GM18517 (cell line): Measurements from ENCODE around the gene VPS35L.

Source experiments
- ATAC-seq: cut with Tn5 transposase; IDR thresholded peaks from one replicate; pipeline ENCODE4 v1.9.1; 2021; ENCODE audit warnings: mild to moderate bottlenecking, moderate library complexity; ENCODE audit not compliant: unreplicated experiment

The VPS35L gene

DNA sequence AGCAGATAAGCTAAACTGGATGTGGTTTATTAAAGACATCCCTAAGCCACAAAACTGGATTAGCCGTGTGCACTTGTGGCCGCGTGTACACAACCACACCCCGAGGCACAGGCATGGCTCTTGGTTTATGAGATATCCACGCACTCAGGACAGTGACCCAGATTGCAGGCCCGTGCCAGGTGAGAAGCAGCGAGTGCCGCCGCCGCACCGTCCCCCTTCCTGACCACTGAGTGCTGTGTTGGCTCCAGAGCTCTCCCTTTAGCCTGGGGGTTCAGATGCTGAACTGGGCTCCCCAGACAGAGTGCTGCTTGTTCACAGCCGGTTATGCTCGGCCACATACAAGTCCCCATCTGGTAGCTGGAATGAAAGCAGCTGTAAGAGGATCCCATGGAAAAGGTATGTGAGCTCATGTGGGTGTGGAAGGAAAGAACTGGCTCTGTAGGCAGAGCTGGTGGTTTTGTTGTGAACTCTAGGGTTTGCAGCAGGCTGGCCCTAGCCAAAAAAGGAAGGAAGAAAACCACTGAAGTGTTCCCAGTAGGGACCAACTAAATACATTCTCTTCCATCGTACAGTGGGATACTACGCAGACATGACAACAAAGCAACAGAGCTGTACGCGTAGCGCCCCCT is 133.0 kb downstream of the VPS35L start:
- ATAC-seq, result no peak

DNA sequence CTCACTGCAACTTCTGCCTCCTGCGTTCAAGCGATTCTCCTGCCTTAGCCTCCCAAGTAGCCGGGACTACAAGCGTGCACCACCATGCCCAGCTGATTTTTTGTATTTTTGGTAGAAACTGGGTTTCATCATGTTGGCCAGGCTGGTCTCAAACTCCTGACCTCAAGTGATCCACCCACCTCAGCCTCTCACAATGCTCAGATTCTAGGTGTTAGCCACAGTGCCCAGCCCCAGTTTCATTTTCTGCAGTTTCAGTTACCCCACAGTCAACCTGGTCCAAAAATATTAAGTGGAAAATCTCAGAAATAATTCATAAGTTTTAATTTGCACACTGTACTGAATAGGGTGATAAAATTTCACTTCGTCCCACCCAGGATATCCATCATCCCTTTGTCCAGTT is 133.8 kb downstream of the VPS35L start:
- ATAC-seq, result no peak

- no peak for ATAC-seq
These were observed 134.7 kb downstream of the VPS35L start for GRCh38 chr16:19690196-19690595.

DNA sequence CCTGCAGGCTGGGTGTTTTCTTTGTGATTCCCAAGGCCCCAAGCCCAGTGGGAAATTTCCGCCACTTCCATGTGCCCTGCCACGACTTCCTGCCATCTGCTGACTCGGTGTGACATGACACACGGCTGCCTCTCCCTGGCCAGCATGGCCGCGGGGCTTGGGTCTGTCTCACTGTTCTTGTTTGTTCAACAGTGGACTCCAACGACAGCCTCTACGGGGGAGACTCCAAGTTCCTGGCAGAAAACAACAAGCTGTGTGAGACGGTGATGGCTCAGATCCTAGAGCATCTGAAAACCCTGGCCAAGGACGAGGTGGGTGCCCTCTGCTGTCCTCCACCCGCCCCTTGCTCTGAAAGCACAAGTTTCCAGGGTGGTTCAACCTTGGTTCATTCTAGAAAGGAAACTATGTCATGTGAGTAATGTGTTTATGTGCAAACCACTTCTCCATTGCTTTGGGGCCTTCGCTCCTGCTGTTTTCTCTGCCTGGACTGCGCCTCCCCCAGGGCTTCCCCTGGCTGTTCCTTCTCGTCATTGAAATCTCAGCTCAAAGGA is 135.7 kb downstream of the VPS35L start:
- no peak for ATAC-seq

DNA sequence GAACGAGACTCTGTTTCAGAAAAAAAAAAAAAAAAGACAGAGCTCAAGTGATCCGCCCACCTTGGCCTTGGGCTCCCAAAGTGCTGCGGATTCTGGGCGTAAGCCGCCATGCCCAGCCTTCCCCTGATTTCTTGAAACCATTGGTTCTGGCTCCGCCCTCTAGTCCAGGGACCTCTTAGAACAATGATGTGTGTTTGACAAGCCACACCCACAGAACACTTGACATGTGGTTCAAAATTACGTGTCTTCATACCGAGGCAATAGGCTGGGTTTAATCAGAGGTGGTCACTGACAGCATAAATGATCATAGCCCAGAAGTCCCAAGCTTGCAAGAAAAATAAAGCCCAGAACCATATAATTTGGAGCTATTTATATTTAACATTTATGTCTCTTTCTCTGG is 139.5 kb downstream of the VPS35L start:
- no peak for ATAC-seq

DNA sequence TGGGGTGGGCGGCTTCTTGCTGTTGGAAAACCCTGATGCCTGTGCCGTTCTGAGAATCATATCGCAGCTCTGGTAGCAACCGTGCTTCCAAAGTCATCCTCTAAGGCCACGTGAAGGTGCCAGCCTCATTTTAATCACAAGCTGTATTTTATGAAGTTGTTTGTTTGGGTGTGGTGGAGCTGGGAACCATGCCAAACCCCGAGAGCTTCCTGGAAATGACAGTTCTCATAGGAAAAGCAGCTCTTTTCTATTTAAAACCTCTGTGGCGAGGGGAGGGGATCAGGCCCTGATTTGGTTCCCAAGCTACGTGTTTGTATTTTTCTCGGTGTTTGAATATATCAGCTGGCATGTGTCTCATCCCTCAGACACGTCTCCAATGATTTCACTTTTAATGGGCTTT is 140.8 kb downstream of the VPS35L start:
- no peak for ATAC-seq

DNA sequence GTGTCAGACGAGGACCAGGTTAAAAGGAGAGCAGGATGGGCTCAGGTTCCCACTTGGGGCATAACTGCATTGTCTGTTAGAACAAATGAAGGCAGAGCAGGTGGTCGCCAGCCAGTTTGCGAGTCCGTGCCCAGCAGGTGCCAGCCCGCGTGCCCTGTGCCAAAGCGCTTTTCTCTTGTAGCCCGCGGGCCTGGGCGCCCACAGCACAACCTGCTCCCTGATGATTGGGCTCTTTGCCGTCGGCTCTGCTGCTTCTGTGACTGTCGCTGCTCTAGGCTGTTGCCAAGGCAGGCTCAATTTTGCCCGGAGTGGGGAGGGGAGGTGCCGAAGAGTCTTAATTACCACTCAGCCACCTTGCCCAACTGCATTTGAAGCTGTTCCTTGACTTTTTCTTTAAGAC is 141.5 kb downstream of the VPS35L start:
- no peak for ATAC-seq

GRCh38 chr16:19697756-19698318 is 142.3 kb downstream of the VPS35L start:
- ATAC-seq, result no peak

DNA sequence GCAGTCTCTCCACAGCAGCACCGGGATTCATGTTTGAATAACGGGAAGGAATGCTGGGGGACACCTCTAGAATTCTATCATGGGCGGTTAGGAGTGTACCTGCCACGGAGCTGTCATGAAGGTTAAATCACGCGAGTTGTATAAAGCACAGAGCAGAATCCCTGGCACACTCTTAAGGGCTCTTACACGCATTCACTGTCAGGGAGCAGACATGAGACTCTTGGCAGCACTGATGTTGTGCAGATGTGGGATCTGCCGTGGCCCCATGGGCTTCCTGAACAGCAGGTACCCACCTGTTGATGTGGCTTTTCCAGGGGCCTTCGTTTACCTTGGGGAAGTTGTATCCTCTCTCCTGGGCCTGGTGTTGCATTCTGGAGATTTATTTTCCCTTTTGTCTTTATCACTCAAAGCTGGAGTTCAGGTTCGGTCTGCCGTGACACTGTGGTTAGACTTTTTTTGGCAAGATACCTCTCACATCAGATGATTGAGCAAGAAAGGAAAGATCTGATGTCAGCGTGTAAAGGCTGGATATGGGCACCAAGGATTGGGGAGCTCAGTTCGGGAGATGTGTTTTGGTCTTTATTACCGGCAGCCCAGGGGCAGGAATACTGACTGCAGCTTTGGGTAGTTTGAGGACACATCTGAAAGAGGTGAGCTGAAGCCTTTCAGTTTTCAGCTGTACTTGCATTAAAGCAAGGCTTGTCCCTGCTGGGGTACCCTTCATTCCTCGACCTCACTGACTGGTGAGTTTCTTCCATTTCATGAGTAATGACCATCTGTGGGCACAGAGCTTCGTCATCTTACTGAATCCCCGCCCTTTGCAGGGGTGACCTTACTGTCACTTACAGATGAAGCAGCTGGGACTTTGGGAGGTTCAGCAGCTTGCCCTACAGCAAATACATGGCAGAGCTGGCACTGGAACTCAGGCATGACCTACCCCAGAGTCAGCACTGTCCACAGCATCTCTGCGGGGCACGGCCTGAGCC is 143.3 kb downstream of the VPS35L start:
- ATAC-seq, result no peak

DNA sequence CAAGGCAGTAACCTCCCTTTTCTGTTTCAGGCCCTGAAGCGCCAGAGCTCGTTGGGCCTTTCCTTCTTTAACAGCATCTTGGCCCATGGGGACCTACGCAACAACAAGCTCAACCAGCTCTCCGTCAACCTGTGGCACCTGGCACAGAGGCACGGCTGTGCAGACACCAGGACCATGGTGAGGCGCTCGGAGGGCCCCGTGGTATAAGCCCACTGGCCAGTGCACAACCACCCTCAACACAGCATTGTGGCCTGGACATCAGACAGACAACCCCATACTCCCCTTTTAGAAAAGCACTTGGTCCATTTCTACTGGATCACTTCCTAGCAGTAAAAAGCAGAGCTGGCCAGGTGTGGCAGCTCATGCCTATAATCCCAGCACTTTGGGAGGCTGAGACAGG is 144.0 kb downstream of the VPS35L start:
- ATAC-seq, result no peak

DNA sequence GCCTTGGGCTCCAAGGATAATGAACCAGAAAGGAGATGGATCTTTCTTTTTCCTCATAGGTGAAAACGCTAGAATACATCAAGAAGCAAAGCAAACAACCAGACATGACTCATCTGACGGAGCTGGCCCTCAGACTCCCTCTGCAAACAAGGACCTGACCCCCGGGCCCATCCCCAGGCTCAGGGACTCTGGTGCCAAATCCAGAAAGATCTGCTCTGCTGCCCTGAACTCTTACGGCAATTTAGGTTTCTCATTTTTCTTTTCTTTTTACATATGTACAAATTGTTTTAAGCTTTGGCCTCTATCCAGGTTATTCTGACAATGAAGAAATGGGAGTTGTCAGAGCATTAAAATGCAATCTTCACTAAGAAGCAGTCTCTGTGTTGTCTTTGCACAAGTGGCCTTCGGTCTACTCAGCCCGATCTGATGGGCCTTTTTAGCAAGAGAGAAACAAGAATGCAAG is 144.8 kb downstream of the VPS35L start:
- no peak for ATAC-seq

DNA sequence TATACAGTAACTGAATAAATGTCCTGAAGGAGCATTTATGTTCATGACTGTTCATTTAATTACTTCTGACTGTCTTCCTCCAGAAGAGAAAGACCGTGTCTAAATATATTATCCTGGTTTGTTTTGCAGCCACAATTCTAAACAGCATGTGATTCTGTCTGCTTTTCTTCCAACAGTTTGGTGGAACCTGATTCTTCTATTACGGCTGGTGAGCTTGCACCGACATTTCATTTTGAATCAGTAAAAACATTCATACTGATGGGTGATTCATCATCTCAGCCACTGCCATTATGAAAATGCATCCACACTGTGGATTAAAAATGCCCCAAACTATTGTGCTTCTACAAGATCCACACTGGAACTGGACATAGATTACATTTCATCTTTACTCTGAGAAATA is 145.6 kb downstream of the VPS35L start:
- ATAC-seq, result no peak

GRCh38 chr16:19703172-19703889 is 147.8 kb downstream of the VPS35L start:
- no peak for ATAC-seq

GRCh38 chr16:19704321-19705145 is 149.0 kb downstream of the VPS35L start:
- ATAC-seq, result no peak

- no peak for ATAC-seq
These were observed 149.6 kb downstream of the VPS35L start for GRCh38 chr16:19705146-19705501.

- ATAC-seq, result no peak
These were observed 150.3 kb downstream of the VPS35L start for GRCh38 chr16:19705843-19706242.

- ATAC-seq, result no peak
These were observed 151.3 kb downstream of the VPS35L start for GRCh38 chr16:19706846-19707245.

- no peak for ATAC-seq
These were observed 152.2 kb downstream of the VPS35L start for GRCh38 chr16:19707569-19708295.
